K562 (cell line): ENCODE results near the gene NPVF. TPM values are rescaled to one million over a fixed set of nuclear protein-coding genes. Genes with fewer than 3 reads are reported as not detected.

Source experiments
- ATAC-seq: fragments of 200-7000 bp; cut with Tn5 transposase; 3 replicates; pipeline ENCODE4 v1.9.1; 2020; ENCODE audit warnings: moderate library complexity
- BruUV-seq: library from RNA; stranded (reverse); fragments of 400-500 nt; replicated peaks from 2 replicates; lab custom pipeline; 2021; lab: Mats Ljungman, UMichigan
- CTCF ChIA-PET: fragments of 300-600 bp; formaldehyde crosslinking; extraction: SDS; loops from one replicate; lab custom pipeline; 2021; ENCODE audit warnings: low intra/inter-chr PET ratio; lab: Yijun Ruan, JAX
- POLR2A ChIA-PET: fragments of 300-600, 350-650 bp; sonication (Branson Sonifier 250); formaldehyde crosslinking; extraction: SDS; loops from one replicate; lab custom pipeline; 2021; ENCODE audit warnings: antibody characterized with exemption, inconsistent platforms; lab: Yijun Ruan, JAX
- DNase-seq, 4 experiments: peaks; one replicate each; pipeline versions ENCODE4 v3.0.0 to v3.0.0-alpha.2; 2011 to 2018; ENCODE audit warnings: low spot score in 3 of 4, mixed read lengths in 3 of 4; ENCODE audit errors: extremely low read depth in 1 of 4
- FAIRE-seq: peaks from 2 replicates; lab custom pipeline; 2011; peaks lifted over from hg19 to GRCh38; lab: Jason Lieb, UNC
- H2AFZ ChIP-seq: 2 replicates; pipeline ENCODE4 v1.6.0; 2011; ENCODE audit warnings: low read depth, low read length, control low read depth, inconsistent platforms
- H3K27ac ChIP-seq: fragments of 200-600 bp; 3 replicates; pipeline ENCODE4 v1.8.0; 2011; ENCODE audit warnings: low read depth, mild to moderate bottlenecking, control low read depth, inconsistent platforms, low read length, moderate library complexity, mixed read lengths; ENCODE audit errors: extremely low read depth
- H3K27me3 ChIP-seq, 2 experiments: fragments of 300-600 bp in 1 of 2; 2 replicates in 1 of 2; 3 replicates in 1 of 2; pipeline versions ENCODE4 v1.6.0 to v1.8.0; 2011; ENCODE audit warnings: inconsistent platforms in 2 of 2, low read length in 2 of 2, mild to moderate bottlenecking in 1 of 2, mixed read lengths in 1 of 2, moderate library complexity in 1 of 2; ENCODE audit not compliant: control insufficient read depth in 2 of 2, insufficient read depth in 2 of 2
- H3K36me3 ChIP-seq: fragments of 300-600 bp; 3 replicates; pipeline ENCODE4 v1.8.0; 2011; ENCODE audit warnings: mild to moderate bottlenecking, low read length, inconsistent platforms; ENCODE audit not compliant: control insufficient read depth, insufficient read depth
- H3K4me1 ChIP-seq, 2 experiments: fragments of 200-600 bp in 1 of 2; replicated peaks in 1 of 2; 2 replicates in 1 of 2; 3 replicates in 1 of 2; pipeline versions ENCODE4 v1.5.1 to v1.8.0; 2011; ENCODE audit warnings: inconsistent platforms in 2 of 2, low read length in 2 of 2, mild to moderate bottlenecking in 1 of 2, mixed read lengths in 1 of 2, moderate library complexity in 1 of 2; ENCODE audit not compliant: control insufficient read depth in 2 of 2, insufficient read depth in 2 of 2
- H3K4me2 ChIP-seq: 2 replicates; pipeline ENCODE4 v1.6.1; 2011; ENCODE audit warnings: low read length, control low read depth, inconsistent platforms, mixed read lengths; ENCODE audit not compliant: insufficient read depth
- H3K4me3 ChIP-seq: fragments of 200-600 bp; sonication (generic), shearing (Covaris generic); 2 replicates; pipeline ENCODE4 v1.5.1; 2016; ENCODE audit warnings: control low read depth, inconsistent platforms
- H3K79me2 ChIP-seq: fragments of 200-600 bp; 3 replicates; pipeline ENCODE4 v1.8.0; 2011; ENCODE audit warnings: low read length, inconsistent platforms; ENCODE audit not compliant: control insufficient read depth, insufficient read depth
- H3K9ac ChIP-seq, 2 experiments: 2 replicates each; pipeline versions ENCODE4 v1.6.0 to v1.6.1; 2011; ENCODE audit warnings: low read depth in 2 of 2, low read length in 2 of 2, control low read depth in 1 of 2, inconsistent platforms in 1 of 2, mild to moderate bottlenecking in 1 of 2, mixed read lengths in 1 of 2; ENCODE audit not compliant: insufficient read depth in 1 of 2
- H3K9me1 ChIP-seq: one replicate; pipeline ENCODE4 v1.6.0; 2011; ENCODE audit warnings: inconsistent platforms, mild to moderate bottlenecking, low read length, moderate library complexity; ENCODE audit not compliant: control insufficient read depth, insufficient read depth
- H3K9me3 ChIP-seq: replicated peaks from 2 replicates; pipeline ENCODE4 v1.5.1; 2011; ENCODE audit warnings: low read depth, low read length, inconsistent platforms; ENCODE audit not compliant: control insufficient read depth, insufficient read depth
- H4K20me1 ChIP-seq: replicated peaks from 2 replicates; pipeline ENCODE4 v1.6.1; 2011; ENCODE audit warnings: low read length, inconsistent platforms, mixed read lengths; ENCODE audit not compliant: control insufficient read depth, insufficient read depth
- CHD2 ChIP-seq: IDR thresholded peaks from 2 replicates; pipeline ENCODE4 v1.6.1; 2011; ENCODE audit warnings: low read depth, low read length
- NCOA6 ChIP-seq: fragments of 450-650 bp; IDR thresholded peaks from 2 replicates; pipeline ENCODE4 v1.6.1; 2017; ENCODE audit warnings: mild to moderate bottlenecking
- NR3C1 ChIP-seq: sonication (generic); formaldehyde crosslinking; IDR thresholded peaks from 2 replicates; pipeline ENCODE4 v1.8.1; 2022; ENCODE audit warnings: missing genetic modification reagents
- RBM14 ChIP-seq: fragments of 200-400 bp; formaldehyde crosslinking; IDR thresholded peaks from 2 replicates; pipeline ENCODE4 v1.6.1; 2018; ENCODE audit warnings: low read depth, mild to moderate bottlenecking, low read length, moderate library complexity, borderline replicate concordance; ENCODE audit not compliant: insufficient read depth
- SRSF7 ChIP-seq: fragments of 200-400 bp; formaldehyde crosslinking; optimal IDR thresholded peaks from 2 replicates; pipeline ENCODE3; 2017; ENCODE audit warnings: mild to moderate bottlenecking, low read depth, low read length
- TAF15 ChIP-seq: fragments of 200-400 bp; formaldehyde crosslinking; IDR thresholded peaks from 2 replicates; pipeline ENCODE4 v1.6.1; 2017; ENCODE audit warnings: mild to moderate bottlenecking, low read depth, low read length, moderate library complexity
- TCF7L2 ChIP-seq: fragments of 150-350 bp; IDR thresholded peaks from 2 replicates; pipeline ENCODE4 v1.6.1; 2016; ENCODE audit warnings: low read depth, mild to moderate bottlenecking, low read length, moderate library complexity
- WGBS: fragments of 100-300 bp; shearing (Covaris generic); methylation state at CpG from one replicate; pipeline ENCODE4 v1.1.6; 2016; ENCODE audit warnings: low coverage, mixed read lengths; ENCODE audit not compliant: insufficient coverage; ENCODE audit errors: missing lambda C conversion rate; 5-methylcytosine and 5-hydroxymethylcytosine counted together
- in situ Hi-C: fragments of 300-500 bp; cut with MboI; formaldehyde crosslinking; loops from 4 replicates; pipeline ENCODE4 v1.15.0; 2018; ENCODE audit warnings: inconsistent platforms, mixed read lengths
- intact Hi-C: fragments of 100-400 bp; cut with micrococcal nuclease; formaldehyde crosslinking; loops from 2 replicates; pipeline ENCODE4 v1.14.2; 2022
- polyA plus RNA-seq, 8 experiments: library from polyadenylated mRNA; depleted of rRNA in 4 of 8; stranded (reverse) in 5 of 8; unstranded in 3 of 8; fragments of >200 nt; fragmentation: Nextera tagmentation in 2 of 8; fragmentation: Illumina TruSeq in 1 of 8; extraction: Ambion mirVana in 2 of 8; extraction: Trizol in 1 of 8; gene quantifications; 2 replicates each; pipeline versions ENCODE4 v1.2.1 to v1.2.3, GENCODE V29; 2011 to 2014; ENCODE audit warnings: inconsistent platforms in 1 of 8, missing spikeins in 1 of 8
- total RNA-seq, 7 experiments: library from RNA; depleted of rRNA in 6 of 7; stranded (reverse); fragments of >200 nt in 6 of 7; fragmentation: Illumina TruSeq in 2 of 7; extraction: Trizol in 2 of 7; gene quantifications; 2 replicates each; pipeline versions ENCODE4 v1.2.1 to v1.2.3, GENCODE V29; 2011 to 2021; ENCODE audit warnings: low replicate concordance in 1 of 7
- TF ChIP-seq, protein P1 (sequence below): fragments of 250-450 bp; sonication (Bioruptor Pico); IDR thresholded peaks from 2 replicates; pipeline ENCODE4 v1.4.0; 2020; ENCODE audit warnings: mild to moderate bottlenecking, moderate library complexity

The NPVF gene
- total and polyA plus RNA-seq, 9 of the 15 experiments (the other 6 are each of a cell fraction or from before 2014, with no cell fraction given), result not detected

DNA sequence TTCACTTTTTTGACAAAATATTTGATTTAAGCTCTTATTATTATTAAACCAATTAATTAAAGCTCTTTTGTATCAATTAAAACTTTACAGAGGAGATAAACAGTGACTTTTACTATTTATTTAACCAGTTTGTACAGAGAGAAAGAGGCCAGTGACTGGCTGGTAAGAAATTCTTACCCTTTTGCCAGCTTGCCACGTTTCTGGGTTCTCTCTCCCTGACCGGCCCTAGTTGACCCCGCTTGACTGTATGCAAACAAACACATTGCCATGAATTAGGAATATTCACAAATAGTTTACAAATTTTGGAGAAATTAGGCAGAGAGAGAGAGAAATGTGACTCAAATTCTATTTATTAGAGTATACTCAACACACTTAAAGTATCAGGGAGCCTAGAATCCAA lies 36.2 kb downstream of the NPVF start:
- no TSS peak for BruUV-seq
- 5% methylated on average over 3 of the region's 3 CpGs for WGBS
- ATAC-seq, result no peak
- TF ChIP-seq, protein P1, sequence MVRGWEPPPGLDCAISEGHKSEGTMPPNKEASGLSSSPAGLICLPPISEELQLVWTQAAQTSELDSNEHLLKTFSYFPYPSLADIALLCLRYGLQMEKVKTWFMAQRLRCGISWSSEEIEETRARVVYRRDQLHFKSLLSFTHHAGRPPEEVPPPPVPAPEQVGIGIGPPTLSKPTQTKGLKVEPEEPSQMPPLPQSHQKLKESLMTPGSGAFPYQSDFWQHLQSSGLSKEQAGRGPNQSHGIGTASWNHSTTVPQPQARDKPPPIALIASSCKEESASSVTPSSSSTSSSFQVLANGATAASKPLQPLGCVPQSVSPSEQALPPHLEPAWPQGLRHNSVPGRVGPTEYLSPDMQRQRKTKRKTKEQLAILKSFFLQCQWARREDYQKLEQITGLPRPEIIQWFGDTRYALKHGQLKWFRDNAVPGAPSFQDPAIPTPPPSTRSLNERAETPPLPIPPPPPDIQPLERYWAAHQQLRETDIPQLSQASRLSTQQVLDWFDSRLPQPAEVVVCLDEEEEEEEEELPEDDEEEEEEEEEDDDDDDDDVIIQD, result no peak
- TF ChIP-seq TCF7L2 (no peak), NCOA6 (no peak)
- Histone ChIP-seq H3K9me1 (no peaks in the 10 kb centered on the region), H3K4me1 (peaks cover 0 to 6% of the 10 kb centered on the region in 2 experiments; a peak in 3 of 5 replicates), H4K20me1 (no peaks in the 10 kb centered on the region), H3K79me2 (no peaks in the 10 kb centered on the region), H3K27ac (no peak overlapping the region), H3K27me3 (peaks cover 0 to 9% of the 10 kb centered on the region in 2 experiments; a peak in 1 of 5 replicates), H2AFZ (no peak overlapping the region), H3K36me3 (no peaks in the 10 kb centered on the region), H3K9me3 (peaks cover 5% of the 10 kb centered on the region), H3K4me3 (no peak overlapping the region), H3K4me2 (no peak overlapping the region), H3K9ac (no peak overlapping the region)
- POLR2A ChIA-PET, result no interaction called here
- intact Hi-C loops, result no loop called here
- in situ Hi-C loops, result no loop called here
- no peak for DNase-seq
- no peak for FAIRE-seq
- CTCF ChIA-PET, result no interaction called here

DNA sequence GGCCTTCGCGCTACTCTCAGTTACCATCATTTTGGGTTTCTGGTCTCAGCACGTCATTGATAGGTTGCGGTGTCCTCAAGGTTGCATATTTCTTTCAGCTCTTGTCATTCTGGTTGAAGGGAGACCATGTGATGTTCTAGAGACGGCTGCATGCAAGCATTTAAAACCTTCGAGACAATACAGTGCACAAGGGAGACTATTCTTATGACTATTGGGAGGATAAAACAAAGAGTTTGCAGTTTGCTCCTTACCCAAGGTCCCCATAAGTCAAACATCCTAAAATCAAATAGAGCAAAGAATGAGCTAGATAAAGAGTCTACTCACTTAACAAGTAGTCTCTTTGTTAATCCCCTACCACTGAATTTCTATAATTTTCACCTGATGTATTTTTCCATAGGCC lies 39.1 kb downstream of the NPVF start:
- peaks cover 0 to 9% of the 10 kb centered on the region in 2 experiments; a peak in 1 of 5 replicates for H3K27me3 ChIP-seq
- H3K4me1 ChIP-seq, result peaks cover 0 to 6% of the 10 kb centered on the region in 2 experiments; a peak in 3 of 5 replicates
- no peaks in the 10 kb centered on the region for H3K9me3 ChIP-seq
- H3K9ac ChIP-seq, result no peak overlapping the region
- no peak overlapping the region for H3K4me2 ChIP-seq
- no peak overlapping the region for H3K27ac ChIP-seq
- TF ChIP-seq NR3C1 (no peak), TAF15 (no peak), SRSF7 (no peak), RBM14 (no peak), CHD2 (no peak)
- 36% methylated on average over 6 of the region's 6 CpGs for WGBS
- ChIA-PET CTCF (no interaction called here), POLR2A (no interaction called here)
- no peak for ATAC-seq
- in situ Hi-C loops, result no loop called here
- no peak for FAIRE-seq
- no TSS peak for BruUV-seq
- no peaks in the 10 kb centered on the region for H3K36me3 ChIP-seq
- no peaks in the 10 kb centered on the region for H3K9me1 ChIP-seq
- no peak overlapping the region for H2AFZ ChIP-seq
- DNase-seq, result no peak
- H4K20me1 ChIP-seq, result no peaks in the 10 kb centered on the region
- intact Hi-C loops, result no loop called here
- no peak overlapping the region for H3K4me3 ChIP-seq
- no peaks in the 10 kb centered on the region for H3K79me2 ChIP-seq
